ENCODE measurements around the gene PIM2.

The PIM2 gene

GRCh38 chrX:48893556-48894348, 25.1 kb downstream of the PIM2 start:
- Histone ChIP-seq H3K4ac (ENCODE audit: low read depth, low read length) (no peak overlapping the region), H3K23ac (ENCODE audit: low read length) (no peak overlapping the region), H3K4me1 (ENCODE audit: control insufficient read depth in 1 of 2, insufficient read depth in 2 of 2, low read length in 2 of 2) (peaks cover 6 to 12% of the 10 kb centered on the region in 2 experiments), H3K9ac (ENCODE audit: low read length) (no peak overlapping the region), H3K18ac (ENCODE audit: low read length) (no peak overlapping the region), H2AFZ (ENCODE audit: insufficient read depth, low read length, poor library complexity) (no peak overlapping the region), H3K14ac (ENCODE audit: low read length) (no peak overlapping the region), H3K27ac (ENCODE audit: low read depth, low read length) (no peak overlapping the region), H2AK5ac (ENCODE audit: low read length) (no peak overlapping the region), H3K79me1 (ENCODE audit: low read length) (peaks cover 14% of the 10 kb centered on the region), H3K79me2 (ENCODE audit: control insufficient read depth, insufficient read depth, low read length, poor library complexity) (peaks cover 5% of the 10 kb centered on the region), H3K4me2 (ENCODE audit: low read length) (no peak overlapping the region), H3K9me3 (ENCODE audit: insufficient read depth, low read depth, low read length) (no peaks in the 10 kb centered on the region), H2BK12ac (ENCODE audit: low read length) (no peak overlapping the region), H4K8ac (ENCODE audit: low read depth, low read length) (no peak overlapping the region), H3K36me3 (ENCODE audit: control insufficient read depth in 1 of 2, insufficient read depth in 2 of 2, low read length in 2 of 2) (peaks cover 9 to 14% of the 10 kb centered on the region in 2 experiments), H2BK5ac (ENCODE audit: low read depth, low read length, poor library complexity) (no peak overlapping the region), H4K91ac (ENCODE audit: low read depth, low read length) (no peak overlapping the region), H3K4me3 (ENCODE audit: low read depth, low read length) (no peak overlapping the region), H3K27me3 (ENCODE audit: insufficient read depth, low read length) (no peaks in the 10 kb centered on the region), H4K12ac (ENCODE audit: low read depth, low read length) (no peak overlapping the region), H2BK120ac (ENCODE audit: insufficient read depth, low read length, poor library complexity) (no peak overlapping the region)
- no peak for DNase-seq
- WGBS (ENCODE audit: extremely low coverage, insufficient coverage, insufficient read length) = no CpG with 5 or more reads among the region's 16 CpGs

DNA sequence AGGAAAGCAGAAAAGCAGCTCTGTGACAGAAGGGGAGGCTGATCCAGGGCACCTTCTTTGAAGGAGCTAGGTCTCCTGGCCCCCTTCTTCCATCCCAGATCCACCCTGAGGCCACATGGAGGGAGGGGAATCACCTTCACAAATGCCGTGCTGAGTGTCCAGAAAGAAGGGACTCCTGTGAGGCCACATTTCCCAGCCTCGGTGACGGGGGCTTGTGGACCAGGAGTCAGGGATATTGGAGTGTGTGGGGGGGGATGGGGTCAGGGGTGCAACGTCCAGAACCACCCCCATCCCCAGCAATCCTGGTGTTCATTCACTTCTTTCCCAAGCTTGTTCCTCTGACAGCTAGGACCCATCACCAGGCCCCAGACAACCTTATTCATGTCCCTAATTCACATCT, 25.9 kb downstream of the PIM2 start:
- H3K9me3 ChIP-seq (ENCODE audit: insufficient read depth, low read depth, low read length) = no peaks in the 10 kb centered on the region
- peaks cover 9 to 14% of the 10 kb centered on the region in 2 experiments for H3K36me3 ChIP-seq (ENCODE audit: control insufficient read depth in 1 of 2, insufficient read depth in 2 of 2, low read length in 2 of 2)
- no peak overlapping the region for H3K14ac ChIP-seq (ENCODE audit: low read length)
- no peaks in the 10 kb centered on the region for H3K27me3 ChIP-seq (ENCODE audit: insufficient read depth, low read length)
- no peak overlapping the region for H3K23ac ChIP-seq (ENCODE audit: low read length)
- DNase-seq = no peak
- no CpG with 5 or more reads among the region's 4 CpGs for WGBS (ENCODE audit: extremely low coverage, insufficient coverage, insufficient read length)
- no peak overlapping the region for H2AFZ ChIP-seq (ENCODE audit: insufficient read depth, low read length, poor library complexity)
- no peak overlapping the region for H2BK5ac ChIP-seq (ENCODE audit: low read depth, low read length, poor library complexity)
- H3K4me2 ChIP-seq (ENCODE audit: low read length) = no peak overlapping the region
- no peak overlapping the region for H3K18ac ChIP-seq (ENCODE audit: low read length)
- no peak overlapping the region for H4K12ac ChIP-seq (ENCODE audit: low read depth, low read length)
- peaks cover 4% of the 10 kb centered on the region for H3K79me2 ChIP-seq (ENCODE audit: control insufficient read depth, insufficient read depth, low read length, poor library complexity)
- H2BK12ac ChIP-seq (ENCODE audit: low read length) = no peak overlapping the region
- H4K91ac ChIP-seq (ENCODE audit: low read depth, low read length) = no peak overlapping the region
- no peak overlapping the region for H2AK5ac ChIP-seq (ENCODE audit: low read length)
- H3K27ac ChIP-seq (ENCODE audit: low read depth, low read length) = no peak overlapping the region
- no peak overlapping the region for H3K4ac ChIP-seq (ENCODE audit: low read depth, low read length)
- no peak overlapping the region for H4K8ac ChIP-seq (ENCODE audit: low read depth, low read length)
- no peak overlapping the region for H3K4me3 ChIP-seq (ENCODE audit: low read depth, low read length)
- H3K9ac ChIP-seq (ENCODE audit: low read length) = no peak overlapping the region
- H3K4me1 ChIP-seq (ENCODE audit: control insufficient read depth in 1 of 2, insufficient read depth in 2 of 2, low read length in 2 of 2) = peaks cover 6 to 9% of the 10 kb centered on the region in 2 experiments
- H2BK120ac ChIP-seq (ENCODE audit: insufficient read depth, low read length, poor library complexity) = no peak overlapping the region
- peaks cover 10% of the 10 kb centered on the region for H3K79me1 ChIP-seq (ENCODE audit: low read length)

GRCh38 chrX:48891402-48892288, 27.2 kb downstream of the PIM2 start:
- Histone ChIP-seq H3K79me2 (ENCODE audit: control insufficient read depth, insufficient read depth, low read length, poor library complexity) (no peaks in the 10 kb centered on the region), H4K8ac (ENCODE audit: low read depth, low read length) (peak overlapping the region; percentile 77), H4K12ac (ENCODE audit: low read depth, low read length) (peak overlapping the region; percentile 75), H3K4me1 (ENCODE audit: control insufficient read depth in 1 of 2, insufficient read depth in 2 of 2, low read length in 2 of 2) (peaks cover 6 to 8% of the 10 kb centered on the region in 2 experiments), H2BK12ac (ENCODE audit: low read length) (no peak overlapping the region), H3K4me3 (ENCODE audit: low read depth, low read length) (peak overlapping the region; percentile 68), H3K27ac (ENCODE audit: low read depth, low read length) (peak overlapping the region; percentile 53), H3K4me2 (ENCODE audit: low read length) (peak overlapping the region; percentile 86), H3K4ac (ENCODE audit: low read depth, low read length) (no peak overlapping the region), H3K18ac (ENCODE audit: low read length) (no peak overlapping the region), H2AK5ac (ENCODE audit: low read length) (peak overlapping the region; percentile 14), H3K23ac (ENCODE audit: low read length) (no peak overlapping the region), H3K36me3 (ENCODE audit: control insufficient read depth in 1 of 2, insufficient read depth in 2 of 2, low read length in 2 of 2) (peaks cover 9 to 14% of the 10 kb centered on the region in 2 experiments), H2BK120ac (ENCODE audit: insufficient read depth, low read length, poor library complexity) (peak overlapping the region; percentile 30), H2AFZ (ENCODE audit: insufficient read depth, low read length, poor library complexity) (peak overlapping the region; percentile 45), H3K79me1 (ENCODE audit: low read length) (peaks cover 5% of the 10 kb centered on the region), H3K14ac (ENCODE audit: low read length) (peak overlapping the region; percentile 45), H4K91ac (ENCODE audit: low read depth, low read length) (peak overlapping the region; percentile 71), H2BK5ac (ENCODE audit: low read depth, low read length, poor library complexity) (peak overlapping the region; percentile 21), H3K9me3 (ENCODE audit: insufficient read depth, low read depth, low read length) (no peaks in the 10 kb centered on the region), H3K9ac (ENCODE audit: low read length) (no peak overlapping the region), H3K27me3 (ENCODE audit: insufficient read depth, low read length) (no peaks in the 10 kb centered on the region)
- no CpG with 5 or more reads among the region's 68 CpGs for WGBS (ENCODE audit: extremely low coverage, insufficient coverage, insufficient read length)
- peak; percentile 87 to 88 for DNase-seq

GRCh38 chrX:48890934-48891401, 27.9 kb downstream of the PIM2 start:
- Histone ChIP-seq H3K4ac (ENCODE audit: low read depth, low read length) (no peak overlapping the region), H2BK5ac (ENCODE audit: low read depth, low read length, poor library complexity) (no peak overlapping the region), H2BK120ac (ENCODE audit: insufficient read depth, low read length, poor library complexity) (peak overlapping the region; percentile 30), H2BK12ac (ENCODE audit: low read length) (no peak overlapping the region), H3K4me1 (ENCODE audit: control insufficient read depth in 1 of 2, insufficient read depth in 2 of 2, low read length in 2 of 2) (peaks cover 6% of the 10 kb centered on the region in 2 experiments), H4K8ac (ENCODE audit: low read depth, low read length) (peak overlapping the region; percentile 77), H3K9me3 (ENCODE audit: insufficient read depth, low read depth, low read length) (no peaks in the 10 kb centered on the region), H3K4me2 (ENCODE audit: low read length) (peak overlapping the region; percentile 86), H3K14ac (ENCODE audit: low read length) (peak overlapping the region; percentile 45), H4K91ac (ENCODE audit: low read depth, low read length) (peak overlapping the region; percentile 47), H3K9ac (ENCODE audit: low read length) (no peak overlapping the region), H3K4me3 (ENCODE audit: low read depth, low read length) (peak overlapping the region; percentile 63), H3K79me2 (ENCODE audit: control insufficient read depth, insufficient read depth, low read length, poor library complexity) (no peaks in the 10 kb centered on the region), H3K79me1 (ENCODE audit: low read length) (peaks cover 5% of the 10 kb centered on the region), H3K23ac (ENCODE audit: low read length) (no peak overlapping the region), H3K18ac (ENCODE audit: low read length) (no peak overlapping the region), H2AFZ (ENCODE audit: insufficient read depth, low read length, poor library complexity) (peak overlapping the region; percentile 45), H3K27me3 (ENCODE audit: insufficient read depth, low read length) (no peaks in the 10 kb centered on the region), H2AK5ac (ENCODE audit: low read length) (no peak overlapping the region), H4K12ac (ENCODE audit: low read depth, low read length) (no peak overlapping the region), H3K27ac (ENCODE audit: low read depth, low read length) (no peak overlapping the region), H3K36me3 (ENCODE audit: control insufficient read depth in 1 of 2, insufficient read depth in 2 of 2, low read length in 2 of 2) (peaks cover 9 to 14% of the 10 kb centered on the region in 2 experiments)
- no peak for DNase-seq
- no CpG with 5 or more reads among the region's 35 CpGs for WGBS (ENCODE audit: extremely low coverage, insufficient coverage, insufficient read length)

Data from trophoblast cell (in vitro differentiated cells and primary cell).